Keratinocyte (primary cell): Measurements from ENCODE around the gene BCAS1.

Experiments used
- CTCF ChIP-seq, 3 experiments: IDR thresholded peaks in 1 of 3; conservative IDR thresholded peaks in 1 of 3; optimal IDR thresholded peaks in 1 of 3; 2 replicates in 2 of 3; 3 replicates in 1 of 3; pipeline versions ENCODE3 to v1.5.1; 2011; ENCODE audit warnings: low read length in 3 of 3, mild to moderate bottlenecking in 3 of 3, moderate library complexity in 2 of 3, control low read depth in 1 of 3, inconsistent platforms in 1 of 3; ENCODE audit not compliant: insufficient read depth in 2 of 3; ENCODE audit errors: extremely low read depth in 1 of 3
- EZH2 ChIP-seq: IDR thresholded peaks from one replicate; pipeline ENCODE4 v1.6.1; 2012; ENCODE audit warnings: inconsistent platforms, mild to moderate bottlenecking, low read length, moderate library complexity

GRCh38 chr20:54047720-54048119 lies 22.7 kb downstream of the BCAS1 start:
- no peak for TF ChIP-seq CTCF (optimal IDR thresholded peaks at IDR 0.05 in 1 of 3, IDR thresholded peaks at IDR 0.05 in 1 of 3, conservative IDR thresholded peaks at IDR 0.05 in 1 of 3; ENCODE audit: extremely low read depth in 1 of 3, insufficient read depth in 2 of 3, low read length in 3 of 3)
- no peak for TF ChIP-seq EZH2
